HCT116 (cell line): ENCODE results near the gene MTUS2. TPM values are rescaled to one million over a fixed set of nuclear protein-coding genes. Genes with fewer than 3 reads are reported as not detected.

Experiments used
- ATAC-seq: fragments of 200-7000 bp; cut with Tn5 transposase; 2 replicates; pipeline ENCODE4 v1.9.1; 2020; ENCODE audit warnings: mild to moderate bottlenecking, moderate library complexity
- BruUV-seq: library from RNA; stranded (reverse); fragments of 400-500 nt; replicated peaks from 2 replicates; lab custom pipeline; 2021; lab: Mats Ljungman, UMichigan
- CTCF ChIA-PET: fragments of 300-600 bp; sonication (Branson Sonifier 250); formaldehyde crosslinking; loops from one replicate; lab custom pipeline; 2021; ENCODE audit warnings: antibody characterized with exemption; lab: Charles Lee
- POLR2A ChIA-PET: fragments of 300-600, 350-600 bp; sonication (Branson Sonifier 250); formaldehyde crosslinking; loops from one replicate; lab custom pipeline; 2021; ENCODE audit warnings: antibody characterized with exemption; lab: Charles Lee
- RAD21 ChIA-PET, 2 experiments: fragments of 300-600 bp; sonication (Branson Sonifier 250); formaldehyde crosslinking; loops; one replicate each; lab custom pipeline; 2023; ENCODE audit warnings: low total read pairs in 2 of 2; ENCODE audit not compliant: uncharacterized antibody in 2 of 2, unreplicated experiment in 2 of 2, low non-redundant PET in 1 of 2; lab: Charles Lee
- DNase-seq: peaks from one replicate; pipeline ENCODE4 v3.0.0-alpha.2; 2010; ENCODE audit warnings: low read depth, low spot score
- H2AFZ ChIP-seq: fragments of 200-600 bp; shearing (Covaris generic), sonication (generic); 2 replicates; pipeline ENCODE4 v1.6.1; 2017; ENCODE audit warnings: low read depth, mixed run types, mixed read lengths, antibody characterized with exemption, low read length; ENCODE audit not compliant: poor library complexity, severe bottlenecking
- H3K27ac ChIP-seq: 2 replicates; pipeline ENCODE4 v1.5.1; 2012; ENCODE audit warnings: low read depth, low read length
- H3K27me3 ChIP-seq: fragments of 200-600 bp; sonication (generic); 2 replicates; pipeline ENCODE4 v1.6.1; 2016; ENCODE audit warnings: mixed run types, low read length, mixed read lengths; ENCODE audit not compliant: insufficient read depth
- H3K36me3 ChIP-seq, 2 experiments: fragments of 200-500 bp in 1 of 2; fragments of 200-600 bp in 1 of 2; sonication (Bioruptor generic) in 1 of 2; sonication (generic) in 1 of 2; 2 replicates each; pipeline versions ENCODE4 v1.5.1 to v1.6.1; 2014 to 2016; ENCODE audit warnings: low read length in 2 of 2, inconsistent platforms in 1 of 2, mixed read lengths in 1 of 2, mixed run types in 1 of 2; ENCODE audit not compliant: insufficient read depth in 2 of 2, control insufficient read depth in 1 of 2
- H3K4me1 ChIP-seq, 2 experiments: fragments of 200-600 bp in 1 of 2; sonication (generic) in 1 of 2; 2 replicates each; pipeline versions ENCODE4 v1.5.1 to v1.6.1; 2012 to 2017; ENCODE audit warnings: low read length in 2 of 2, inconsistent platforms in 1 of 2, mild to moderate bottlenecking in 1 of 2, mixed read lengths in 1 of 2, mixed run types in 1 of 2, moderate library complexity in 1 of 2; ENCODE audit not compliant: insufficient read depth in 2 of 2, control insufficient read depth in 1 of 2
- H3K4me2 ChIP-seq: fragments of 200-600 bp; sonication (generic); 2 replicates; pipeline ENCODE4 v1.6.1; 2017; ENCODE audit warnings: mixed run types, low read length, mixed read lengths
- H3K4me3 ChIP-seq, 2 experiments: fragments of 200-600 bp in 1 of 2; sonication (generic) in 1 of 2; replicated peaks in 1 of 2; 2 replicates each; pipeline ENCODE4 v1.5.1; 2011 to 2016; ENCODE audit warnings: low read length in 2 of 2, control low read depth in 1 of 2, low read depth in 1 of 2, mild to moderate bottlenecking in 1 of 2, mixed read lengths in 1 of 2, mixed run types in 1 of 2
- H3K79me2 ChIP-seq: fragments of 200-600 bp; sonication (generic); 2 replicates; pipeline ENCODE4 v1.6.1; 2017; ENCODE audit warnings: mild to moderate bottlenecking, mixed run types, low read length, moderate library complexity, mixed read lengths; ENCODE audit not compliant: insufficient read depth
- H3K9ac ChIP-seq: fragments of 200-600 bp; sonication (generic); 2 replicates; pipeline ENCODE4 v1.6.1; 2016; ENCODE audit warnings: low read length, mixed read lengths
- H3K9me2 ChIP-seq: fragments of 200-600 bp; sonication (generic), shearing (Covaris generic); 2 replicates; pipeline ENCODE4 v1.6.1; 2017; ENCODE audit warnings: mixed run types, mild to moderate bottlenecking, moderate library complexity; ENCODE audit not compliant: insufficient read depth
- H3K9me3 ChIP-seq, 2 experiments: fragments of 200-500 bp in 1 of 2; fragments of 200-600 bp in 1 of 2; sonication (Bioruptor generic) in 1 of 2; sonication (generic) in 1 of 2; 2 replicates each; pipeline ENCODE4 v1.6.1; 2014 to 2017; ENCODE audit warnings: low read length in 2 of 2, mixed read lengths in 2 of 2, inconsistent platforms in 1 of 2, low read depth in 1 of 2, mild to moderate bottlenecking in 1 of 2, mixed run types in 1 of 2, moderate library complexity in 1 of 2; ENCODE audit not compliant: control insufficient read depth in 1 of 2, insufficient read depth in 1 of 2
- H4K20me1 ChIP-seq: fragments of 200-600 bp; sonication (generic), shearing (Covaris generic); 2 replicates; pipeline ENCODE4 v1.6.1; 2017; ENCODE audit warnings: mixed run types, mild to moderate bottlenecking, moderate library complexity; ENCODE audit not compliant: insufficient read depth
- CBX3 ChIP-seq: IDR thresholded peaks from 2 replicates; pipeline ENCODE4 v1.6.1; 2012; ENCODE audit warnings: low read depth
- CEBPB ChIP-seq: IDR thresholded peaks from 2 replicates; pipeline ENCODE4 v1.6.1; 2012; ENCODE audit warnings: low read depth
- ELF1 ChIP-seq: IDR thresholded peaks from 2 replicates; pipeline ENCODE4 v1.6.1; 2012; ENCODE audit warnings: low read depth, borderline replicate concordance
- JUND ChIP-seq: IDR thresholded peaks from 2 replicates; pipeline ENCODE4 v1.6.1; 2012
- POLR2A ChIP-seq: IDR thresholded peaks from 2 replicates; pipeline ENCODE4 v1.7.0; 2011; ENCODE audit warnings: borderline replicate concordance; ENCODE audit not compliant: insufficient read depth, insufficient read length; ENCODE audit errors: extremely low read depth
- SP1 ChIP-seq: IDR thresholded peaks from 2 replicates; pipeline ENCODE4 v1.6.1; 2012; ENCODE audit warnings: low read depth
- intact Hi-C: fragments of 100-400 bp; cut with micrococcal nuclease; formaldehyde crosslinking; loops from 2 replicates; pipeline ENCODE4 v1.10.0; 2022
- total RNA-seq: library from RNA; stranded (reverse); gene quantifications from one replicate; pipeline ENCODE4 v1.2.1, GENCODE V29; 2021; ENCODE audit not compliant: unreplicated experiment
- TF ChIP-seq, protein P1 (sequence below): IDR thresholded peaks from 2 replicates; pipeline ENCODE4 v1.6.1; 2011; ENCODE audit warnings: mild to moderate bottlenecking, low read length, moderate library complexity; ENCODE audit not compliant: insufficient replicate concordance; ENCODE audit errors: extremely low read depth
- TF ChIP-seq, protein P2 (sequence below): IDR thresholded peaks from 2 replicates; pipeline ENCODE4 v1.6.1; 2012

Gene MTUS2
- total RNA-seq, 1 experiment from 2014 or later, result 0.02 TPM

GRCh38 chr13:28942906-28943305 is 122.8 kb downstream of the MTUS2 start:
- ChIA-PET POLR2A (no interaction called here), CTCF (no interaction called here), RAD21 (no interaction called here)
- Histone ChIP-seq H3K4me2 (no peak overlapping the region), H3K9ac (no peak overlapping the region), H3K79me2 (no peaks in the 10 kb centered on the region), H3K4me3 (no peak overlapping the region), H3K4me1 (no peaks in the 10 kb centered on the region), H4K20me1 (no peaks in the 10 kb centered on the region), H3K36me3 (no peaks in the 10 kb centered on the region), H3K9me3 (no peaks in the 10 kb centered on the region), H3K27ac (no peak overlapping the region), H2AFZ (no peak overlapping the region), H3K9me2 (no peaks in the 10 kb centered on the region), H3K27me3 (peaks cover 21% of the 10 kb centered on the region)
- TF ChIP-seq, protein P1, sequence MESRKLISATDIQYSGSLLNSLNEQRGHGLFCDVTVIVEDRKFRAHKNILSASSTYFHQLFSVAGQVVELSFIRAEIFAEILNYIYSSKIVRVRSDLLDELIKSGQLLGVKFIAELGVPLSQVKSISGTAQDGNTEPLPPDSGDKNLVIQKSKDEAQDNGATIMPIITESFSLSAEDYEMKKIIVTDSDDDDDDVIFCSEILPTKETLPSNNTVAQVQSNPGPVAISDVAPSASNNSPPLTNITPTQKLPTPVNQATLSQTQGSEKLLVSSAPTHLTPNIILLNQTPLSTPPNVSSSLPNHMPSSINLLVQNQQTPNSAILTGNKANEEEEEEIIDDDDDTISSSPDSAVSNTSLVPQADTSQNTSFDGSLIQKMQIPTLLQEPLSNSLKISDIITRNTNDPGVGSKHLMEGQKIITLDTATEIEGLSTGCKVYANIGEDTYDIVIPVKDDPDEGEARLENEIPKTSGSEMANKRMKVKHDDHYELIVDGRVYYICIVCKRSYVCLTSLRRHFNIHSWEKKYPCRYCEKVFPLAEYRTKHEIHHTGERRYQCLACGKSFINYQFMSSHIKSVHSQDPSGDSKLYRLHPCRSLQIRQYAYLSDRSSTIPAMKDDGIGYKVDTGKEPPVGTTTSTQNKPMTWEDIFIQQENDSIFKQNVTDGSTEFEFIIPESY, result no peak
- TF ChIP-seq CBX3, result no peak
- no peak for TF ChIP-seq JUND
- no peak for TF ChIP-seq CEBPB
- TF ChIP-seq SP1, result no peak
- TF ChIP-seq ELF1, result no peak
- TF ChIP-seq POLR2A, result no peak
- TF ChIP-seq, protein P2, sequence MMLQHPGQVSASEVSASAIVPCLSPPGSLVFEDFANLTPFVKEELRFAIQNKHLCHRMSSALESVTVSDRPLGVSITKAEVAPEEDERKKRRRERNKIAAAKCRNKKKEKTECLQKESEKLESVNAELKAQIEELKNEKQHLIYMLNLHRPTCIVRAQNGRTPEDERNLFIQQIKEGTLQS, result no peak
- DNase-seq (no peak), ATAC-seq (no peak)
- no TSS peak for BruUV-seq
- intact Hi-C loops, result no loop called here
